ENCODE measurements around the gene TTBK1.

- TF ChIP-seq CTCF (IDR thresholded peaks at IDR 0.05) = no peak
- TF ChIP-seq POLR2A (IDR thresholded peaks at IDR 0.05) = no peak
Observed at GRCh38 chr6:43242908-43243663, at the start of gene TTBK1.
